ENCODE results near the gene DDOST.

DDOST gene

DNA sequence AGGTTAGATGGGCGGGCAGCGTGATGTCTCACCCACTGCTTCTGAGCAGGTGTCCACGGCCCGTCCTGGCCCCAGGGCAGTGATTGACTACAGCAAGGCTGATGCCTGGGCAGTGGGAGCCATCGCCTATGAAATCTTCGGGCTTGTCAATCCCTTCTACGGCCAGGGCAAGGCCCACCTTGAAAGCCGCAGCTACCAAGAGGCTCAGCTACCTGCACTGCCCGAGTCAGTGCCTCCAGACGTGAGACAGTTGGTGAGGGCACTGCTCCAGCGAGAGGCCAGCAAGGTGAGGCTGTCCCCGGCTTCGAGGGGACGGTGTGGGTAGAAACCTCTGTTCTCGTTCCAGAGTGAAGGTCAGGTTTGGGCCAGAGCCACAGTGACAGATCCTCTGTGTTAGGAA lies 12.2 kb downstream of the DDOST start:
- no peak for DNase-seq
- Histone ChIP-seq H3K79me2 (ENCODE audit: insufficient read depth, low read length) (no peaks in the 10 kb centered on the region), H3K4me3 (ENCODE audit: low read depth in 1 of 2, low read length in 2 of 2) (no peak overlapping the region), H3K9ac (ENCODE audit: low read depth, low read length) (no peak overlapping the region), H2AFZ (ENCODE audit: low read depth, low read length) (no peak overlapping the region), H3K27me3 (ENCODE audit: insufficient read depth, low read length, poor library complexity) (no peaks in the 10 kb centered on the region), H3K4me1 (ENCODE audit: insufficient read depth, low read length) (no peaks in the 10 kb centered on the region), H4K20me1 (ENCODE audit: insufficient read depth, low read length) (peaks cover 11% of the 10 kb centered on the region; the same call in 1 of the 2 replicates), H3K36me3 (ENCODE audit: insufficient read depth, low read length) (peaks cover 58% of the 10 kb centered on the region), H3K9me3 (ENCODE audit: insufficient read depth, low read length, severe bottlenecking) (no peaks in the 10 kb centered on the region), H3K4me2 (ENCODE audit: insufficient read depth, low read length) (no peak overlapping the region), H3K27ac (ENCODE audit: low read length) (no peak overlapping the region)
- TF ChIP-seq EZH2 (IDR thresholded peaks at IDR 0.05; ENCODE audit: borderline replicate concordance, low read depth, low read length, severe bottlenecking) = no peak
- TF ChIP-seq, protein P1, sequence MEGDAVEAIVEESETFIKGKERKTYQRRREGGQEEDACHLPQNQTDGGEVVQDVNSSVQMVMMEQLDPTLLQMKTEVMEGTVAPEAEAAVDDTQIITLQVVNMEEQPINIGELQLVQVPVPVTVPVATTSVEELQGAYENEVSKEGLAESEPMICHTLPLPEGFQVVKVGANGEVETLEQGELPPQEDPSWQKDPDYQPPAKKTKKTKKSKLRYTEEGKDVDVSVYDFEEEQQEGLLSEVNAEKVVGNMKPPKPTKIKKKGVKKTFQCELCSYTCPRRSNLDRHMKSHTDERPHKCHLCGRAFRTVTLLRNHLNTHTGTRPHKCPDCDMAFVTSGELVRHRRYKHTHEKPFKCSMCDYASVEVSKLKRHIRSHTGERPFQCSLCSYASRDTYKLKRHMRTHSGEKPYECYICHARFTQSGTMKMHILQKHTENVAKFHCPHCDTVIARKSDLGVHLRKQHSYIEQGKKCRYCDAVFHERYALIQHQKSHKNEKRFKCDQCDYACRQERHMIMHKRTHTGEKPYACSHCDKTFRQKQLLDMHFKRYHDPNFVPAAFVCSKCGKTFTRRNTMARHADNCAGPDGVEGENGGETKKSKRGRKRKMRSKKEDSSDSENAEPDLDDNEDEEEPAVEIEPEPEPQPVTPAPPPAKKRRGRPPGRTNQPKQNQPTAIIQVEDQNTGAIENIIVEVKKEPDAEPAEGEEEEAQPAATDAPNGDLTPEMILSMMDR (IDR thresholded peaks at IDR 0.05; ENCODE audit: borderline replicate concordance, extremely low read depth, low read length, poor library complexity, severe bottlenecking) = no peak
- no peak for ATAC-seq (ENCODE audit: insufficient read depth, low read depth)

DNA sequence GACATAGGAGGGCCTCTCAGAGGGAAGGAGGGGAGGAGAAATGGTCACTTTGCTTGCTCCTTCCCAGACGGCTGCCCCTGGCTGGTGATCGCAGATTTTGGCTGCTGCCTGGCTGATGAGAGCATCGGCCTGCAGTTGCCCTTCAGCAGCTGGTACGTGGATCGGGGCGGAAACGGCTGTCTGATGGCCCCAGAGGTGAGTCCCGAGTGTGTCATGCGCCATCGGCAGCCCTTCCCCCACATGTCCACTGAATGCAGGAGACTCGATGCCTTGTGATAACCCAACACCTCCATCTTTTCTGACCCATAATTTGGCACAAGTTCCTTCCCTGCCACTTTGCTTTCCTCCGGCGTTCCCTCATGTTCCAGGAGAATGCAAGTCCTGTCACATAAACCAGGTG lies 12.7 kb downstream of the DDOST start:
- Histone ChIP-seq H3K9ac (ENCODE audit: low read depth, low read length) (no peak overlapping the region), H3K4me3 (ENCODE audit: low read depth in 1 of 2, low read length in 2 of 2) (no peak overlapping the region), H3K4me1 (ENCODE audit: insufficient read depth, low read length) (no peaks in the 10 kb centered on the region), H3K4me2 (ENCODE audit: insufficient read depth, low read length) (no peak overlapping the region), H4K20me1 (ENCODE audit: insufficient read depth, low read length) (peaks cover 11% of the 10 kb centered on the region; the same call in 1 of the 2 replicates), H3K9me3 (ENCODE audit: insufficient read depth, low read length, severe bottlenecking) (no peaks in the 10 kb centered on the region), H3K27ac (ENCODE audit: low read length) (no peak overlapping the region), H3K79me2 (ENCODE audit: insufficient read depth, low read length) (no peaks in the 10 kb centered on the region), H3K36me3 (ENCODE audit: insufficient read depth, low read length) (peaks cover 54% of the 10 kb centered on the region), H2AFZ (ENCODE audit: low read depth, low read length) (no peak overlapping the region), H3K27me3 (ENCODE audit: insufficient read depth, low read length, poor library complexity) (no peaks in the 10 kb centered on the region)
- DNase-seq = no peak
- no peak for ATAC-seq (ENCODE audit: insufficient read depth, low read depth)
- TF ChIP-seq, protein P1 (IDR thresholded peaks at IDR 0.05; ENCODE audit: borderline replicate concordance, extremely low read depth, low read length, poor library complexity, severe bottlenecking) = no peak
- no peak for TF ChIP-seq EZH2 (IDR thresholded peaks at IDR 0.05; ENCODE audit: borderline replicate concordance, low read depth, low read length, severe bottlenecking)

DNA sequence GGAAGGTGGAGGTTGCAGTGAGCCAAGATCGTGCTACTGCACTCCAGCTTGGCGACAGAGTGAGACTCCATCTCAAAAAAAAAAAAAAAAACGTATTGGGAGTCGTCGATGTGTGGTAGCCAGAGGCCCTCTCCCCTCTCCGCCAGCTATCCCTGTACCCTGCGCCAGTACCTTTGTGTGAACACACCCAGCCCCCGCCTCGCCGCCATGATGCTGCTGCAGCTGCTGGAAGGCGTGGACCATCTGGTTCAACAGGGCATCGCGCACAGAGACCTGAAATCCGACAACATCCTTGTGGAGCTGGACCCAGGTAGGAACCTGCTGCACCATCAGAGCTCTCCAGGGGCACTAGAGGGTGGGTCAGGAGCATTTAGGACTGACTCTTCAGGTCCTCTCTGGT lies 15.8 kb downstream of the DDOST start:
- Histone ChIP-seq H4K20me1 (ENCODE audit: insufficient read depth, low read length) (peaks cover under 1% of the 10 kb centered on the region; the same call in 1 of the 2 replicates), H3K9me3 (ENCODE audit: insufficient read depth, low read length, severe bottlenecking) (no peaks in the 10 kb centered on the region)

More for the DNA sequence above, 15.8 kb downstream of the DDOST start:
- H3K36me3 ChIP-seq (ENCODE audit: insufficient read depth, low read length) = peaks cover 31% of the 10 kb centered on the region
- H3K9ac ChIP-seq (ENCODE audit: low read depth, low read length) = no peak overlapping the region
- H3K27ac ChIP-seq (ENCODE audit: low read length) = no peak overlapping the region
- ATAC-seq (ENCODE audit: insufficient read depth, low read depth) = no peak
- no peaks in the 10 kb centered on the region for H3K79me2 ChIP-seq (ENCODE audit: insufficient read depth, low read length)
- H3K4me1 ChIP-seq (ENCODE audit: insufficient read depth, low read length) = no peaks in the 10 kb centered on the region
- no peaks in the 10 kb centered on the region for H3K27me3 ChIP-seq (ENCODE audit: insufficient read depth, low read length, poor library complexity)
- no peak overlapping the region for H3K4me3 ChIP-seq (ENCODE audit: low read depth in 1 of 2, low read length in 2 of 2)
- TF ChIP-seq, protein P1 (IDR thresholded peaks at IDR 0.05; ENCODE audit: borderline replicate concordance, extremely low read depth, low read length, poor library complexity, severe bottlenecking) = no peak
- no peak for TF ChIP-seq EZH2 (IDR thresholded peaks at IDR 0.05; ENCODE audit: borderline replicate concordance, low read depth, low read length, severe bottlenecking)
- no peak overlapping the region for H3K4me2 ChIP-seq (ENCODE audit: insufficient read depth, low read length)
- H2AFZ ChIP-seq (ENCODE audit: low read depth, low read length) = no peak overlapping the region
- no peak for DNase-seq
